ENCODE results near the gene EFNB1. TPM values are rescaled to one million over a fixed set of nuclear protein-coding genes. Genes with fewer than 3 reads are reported as not detected.
A peak's percentile ranks its signal among the peaks of the same experiment; 100 is the strongest.

The EFNB1 gene
- polyA plus RNA-seq, 1 donor, result 51.1 TPM

DNA sequence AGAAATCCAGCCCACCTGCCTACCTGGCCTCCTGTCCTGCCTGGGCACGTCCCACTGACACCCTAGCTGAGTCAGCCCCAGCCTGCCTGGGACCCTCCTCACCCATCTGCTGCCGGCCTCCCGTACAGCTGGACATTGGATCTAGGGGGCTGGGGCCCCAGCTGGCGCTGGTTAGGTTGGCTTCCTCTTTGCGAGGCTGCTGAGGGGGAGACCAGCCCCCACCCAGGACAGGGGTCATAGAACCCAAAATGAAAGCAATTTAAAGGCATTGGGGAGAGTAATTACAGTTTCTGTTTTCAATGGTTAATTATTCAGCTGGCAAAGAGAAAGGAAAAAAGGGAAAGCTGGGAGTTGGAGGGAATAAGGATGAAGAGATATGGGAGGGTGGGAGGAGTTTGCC, 15.8 kb downstream of the EFNB1 start:
- DNase-seq, result no peak

- no peak for DNase-seq
Measured at GRCh38 chrX:68846536-68846935, 17.7 kb downstream of the EFNB1 start.

DNA sequence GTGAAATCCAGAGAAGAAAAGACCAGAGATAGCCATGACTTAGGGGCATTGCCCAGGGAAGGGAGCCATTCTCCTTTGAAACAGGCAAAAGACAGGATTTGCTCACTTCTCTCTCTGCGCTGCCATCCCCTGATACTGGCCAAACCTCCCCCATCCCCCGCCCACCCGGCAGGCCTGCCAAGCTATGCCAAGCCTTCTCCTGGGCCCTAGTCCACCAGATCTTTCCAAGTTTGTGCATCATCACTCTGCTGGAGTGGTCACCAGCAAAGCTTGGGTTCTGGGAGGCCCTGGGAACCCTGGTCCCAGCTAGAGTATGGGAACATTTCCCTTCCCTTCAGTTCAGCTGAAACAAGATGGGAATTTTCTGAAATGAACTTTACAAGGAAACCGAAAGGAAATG, 18.4 kb downstream of the EFNB1 start:
- no peak for DNase-seq

GRCh38 chrX:68848189-68848940, 19.5 kb downstream of the EFNB1 start:
- DNase-seq, result no peak

DNA sequence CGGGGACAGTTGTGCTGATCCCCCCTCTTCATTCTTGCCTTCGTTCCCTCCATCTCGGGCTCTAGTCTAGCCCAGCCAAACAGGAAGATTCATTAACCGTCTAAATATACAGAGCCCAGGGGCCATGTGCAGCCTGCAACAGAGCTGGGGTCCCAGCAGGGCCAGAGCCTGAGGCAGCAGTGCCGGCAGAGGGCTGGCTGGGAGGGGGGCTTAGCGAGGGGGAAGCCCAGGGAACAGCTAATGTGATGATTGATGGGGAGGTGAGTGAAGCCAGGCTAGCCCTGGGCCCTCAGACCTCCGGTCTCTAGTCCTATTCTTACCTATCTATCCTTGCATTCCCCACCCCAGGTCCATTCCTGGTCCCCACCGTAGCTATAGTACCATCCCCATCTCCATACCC, 22.3 kb downstream of the EFNB1 start:
- DNase-seq, result no peak

GRCh38 chrX:68852046-68852445, 23.2 kb downstream of the EFNB1 start:
- no peak for DNase-seq

DNA sequence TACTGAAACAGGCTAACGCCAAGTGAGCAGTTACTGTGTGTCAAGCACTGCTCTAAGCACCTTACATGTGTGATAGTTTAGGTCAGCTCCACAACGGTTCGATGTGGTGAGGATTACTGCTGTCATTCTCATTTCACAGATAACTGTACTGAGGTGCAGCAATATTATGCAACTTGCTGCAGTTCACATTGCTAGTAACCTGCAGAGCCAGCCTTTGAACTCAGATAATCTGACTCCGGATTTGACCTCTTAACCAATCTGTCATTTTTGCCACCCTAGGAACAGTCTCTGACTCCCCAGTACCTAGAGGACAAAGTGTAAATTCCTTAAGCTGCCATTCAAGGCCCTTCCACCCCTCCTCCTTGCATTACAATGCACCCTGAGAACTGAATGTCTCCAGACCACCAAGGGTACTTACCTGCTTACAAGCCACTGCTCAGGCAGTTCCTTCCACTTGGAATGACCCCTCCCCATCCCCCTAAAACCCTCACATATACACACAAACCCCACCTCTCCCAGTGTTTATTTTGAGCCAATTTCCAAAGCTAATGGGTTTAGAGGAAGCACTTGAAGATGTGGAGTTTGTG, 24.9 kb downstream of the EFNB1 start:
- DNase-seq, result no peak

DNA sequence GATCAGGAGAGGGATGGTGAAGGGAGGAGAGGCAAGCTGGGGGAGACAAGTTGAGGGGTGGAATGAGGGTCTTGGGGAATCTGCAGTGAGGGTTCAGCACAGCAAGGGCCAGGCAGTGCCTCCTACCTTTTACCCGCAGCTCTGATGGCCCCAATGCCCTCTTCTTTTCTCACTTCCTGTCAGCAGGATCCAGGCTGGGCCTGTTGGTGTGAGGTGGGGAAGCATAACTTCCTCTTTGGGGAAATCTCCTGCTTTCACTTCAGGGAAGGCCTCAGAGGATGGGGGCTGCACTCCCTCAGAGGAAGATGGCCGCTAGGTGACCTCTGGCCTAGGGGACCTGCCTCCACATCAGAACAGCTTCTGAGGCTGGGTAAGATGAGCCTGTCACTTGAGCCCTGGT, 36.5 kb downstream of the EFNB1 start:
- DNase-seq, result no peak

DNA sequence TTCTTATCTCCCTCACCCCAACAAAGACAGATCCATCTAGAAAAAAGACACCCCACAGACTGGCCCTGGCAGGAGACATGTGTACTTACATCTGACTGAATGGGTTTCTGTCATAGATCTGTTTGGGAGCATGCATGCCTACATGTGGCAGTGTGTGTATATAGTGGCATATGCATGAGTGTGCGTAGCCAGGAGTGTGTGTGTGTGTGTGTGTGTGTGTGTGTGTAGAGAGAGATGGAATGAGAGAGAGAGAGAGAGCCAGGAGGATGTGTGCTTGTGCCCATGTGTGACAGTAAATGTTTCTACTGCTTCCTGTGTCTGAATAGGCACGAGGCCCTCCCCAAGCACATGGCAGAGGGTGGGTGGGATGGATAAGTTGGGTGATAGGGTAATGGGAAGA, 37.1 kb downstream of the EFNB1 start:
- no peak for DNase-seq

DNA sequence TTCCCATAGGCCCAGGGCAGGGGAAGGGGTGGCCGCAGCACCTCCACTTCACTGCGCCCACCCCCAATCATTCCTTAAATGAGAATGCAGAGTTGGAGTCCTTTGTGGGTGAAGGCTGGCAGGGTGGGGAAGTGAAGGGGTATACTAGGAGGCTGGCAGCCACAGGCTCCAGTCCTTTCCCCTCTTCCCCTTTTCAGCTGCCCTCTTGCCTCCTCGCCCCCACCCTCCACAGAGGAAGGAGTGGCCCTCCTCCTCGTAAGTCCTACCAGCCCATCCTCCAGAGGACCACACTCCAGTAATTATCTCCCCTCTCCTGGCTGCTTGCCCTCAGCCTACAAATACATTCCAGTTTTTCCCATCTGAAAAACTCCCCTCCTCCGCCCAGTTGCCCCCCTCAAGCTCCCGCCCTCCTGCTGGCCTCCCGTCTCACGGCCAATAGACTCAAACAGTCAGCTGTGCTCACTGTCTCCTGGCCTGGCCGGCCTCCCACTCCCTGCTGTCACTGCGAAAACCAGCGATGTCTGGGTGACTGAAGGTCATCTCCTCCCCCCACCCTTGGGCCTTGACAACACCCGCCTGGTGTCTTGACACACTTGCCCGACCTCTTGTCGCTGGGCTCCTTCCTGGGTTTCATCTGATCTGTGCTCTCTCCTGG, 38.8 kb downstream of the EFNB1 start:
- DNase-seq, result peak; percentile 29

GRCh38 chrX:68868316-68868715, 39.5 kb downstream of the EFNB1 start:
- DNase-seq, result no peak

DNA sequence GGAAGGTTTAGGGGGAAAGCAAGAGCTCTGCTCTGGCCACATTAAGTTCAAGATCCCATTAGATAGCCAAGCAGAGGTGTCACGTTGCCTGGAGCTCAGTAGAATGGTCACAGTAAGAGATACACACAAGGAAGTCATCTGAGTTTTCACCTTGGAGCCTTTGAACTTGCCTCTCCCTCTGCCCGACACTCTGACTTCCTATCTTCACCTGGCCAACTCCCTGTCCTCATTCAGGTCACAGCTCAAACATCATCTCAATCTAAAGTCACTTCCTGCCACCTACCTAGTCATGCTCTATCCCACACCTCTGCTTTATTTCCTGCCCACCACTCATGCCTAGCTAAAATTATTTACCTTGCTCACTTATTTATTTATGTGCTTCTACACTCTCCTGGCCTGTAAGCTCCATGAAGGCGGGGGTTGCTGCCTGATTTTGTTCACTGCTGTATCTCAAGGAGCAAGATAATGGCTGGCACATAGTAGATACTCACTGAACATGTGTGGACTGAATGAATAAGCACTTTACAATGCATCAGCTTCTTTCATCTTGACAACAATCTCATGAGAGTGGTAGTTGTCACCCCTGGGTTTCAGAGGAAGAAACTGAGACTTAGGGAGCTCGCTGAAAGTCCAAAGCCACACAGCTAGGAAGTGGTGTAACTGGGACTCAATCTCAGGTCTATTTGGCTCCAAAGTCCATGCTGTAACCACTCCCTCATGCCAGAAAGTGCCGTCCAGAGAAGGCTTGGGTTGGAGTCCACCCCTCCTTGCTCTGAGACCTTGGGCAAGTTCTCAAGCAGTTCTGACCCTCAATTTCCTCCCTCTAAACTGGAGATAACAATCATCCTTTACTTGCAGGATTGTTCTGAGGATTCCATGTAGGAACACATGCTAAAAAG, 40.3 kb downstream of the EFNB1 start:
- DNase-seq, result no peak

DNA sequence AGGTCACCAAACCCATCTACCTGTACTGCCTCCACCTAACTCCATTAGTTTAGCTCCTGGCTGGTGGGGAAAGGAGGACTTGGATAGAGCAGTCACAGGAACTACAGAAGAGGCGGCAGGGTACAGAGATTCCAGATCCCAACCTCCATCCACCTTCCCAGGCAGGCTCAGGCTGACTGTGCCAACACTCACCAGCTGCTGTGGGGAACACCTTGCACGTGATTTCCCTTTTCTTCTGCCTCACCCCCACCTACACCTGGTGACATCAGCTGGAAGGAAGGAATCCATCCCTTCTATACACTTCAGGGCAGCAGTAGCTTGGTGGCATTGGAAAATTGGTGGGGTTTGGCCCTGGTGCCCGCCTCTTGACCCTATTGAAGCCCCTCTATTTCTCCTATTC, 41.5 kb downstream of the EFNB1 start:
- DNase-seq, result no peak

- DNase-seq, result no peak
Measured at GRCh38 chrX:68872171-68872570, 43.4 kb downstream of the EFNB1 start.

DNA sequence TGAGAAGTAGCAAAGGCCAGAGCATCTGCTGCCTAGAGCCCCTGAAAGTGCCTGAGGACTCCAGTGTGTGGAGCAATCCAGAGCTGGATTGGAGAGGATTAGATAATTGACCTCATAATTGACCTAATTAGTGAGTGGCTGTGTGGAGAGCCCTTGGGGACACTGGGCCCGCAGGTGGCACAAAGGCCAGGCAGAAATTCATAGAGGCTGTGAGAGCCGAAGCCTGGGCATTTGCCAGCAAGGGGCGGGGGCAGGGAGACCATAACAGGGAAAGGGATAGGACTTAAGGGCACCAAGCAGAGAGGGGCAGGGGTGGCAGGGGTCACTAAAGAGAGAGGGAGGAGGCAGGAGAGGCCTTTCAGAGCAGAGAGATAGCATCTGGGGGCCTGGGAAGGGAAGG, 45.3 kb downstream of the EFNB1 start:
- no peak for DNase-seq

GRCh38 chrX:68876731-68877130, 47.9 kb downstream of the EFNB1 start:
- no peak for DNase-seq

DNA sequence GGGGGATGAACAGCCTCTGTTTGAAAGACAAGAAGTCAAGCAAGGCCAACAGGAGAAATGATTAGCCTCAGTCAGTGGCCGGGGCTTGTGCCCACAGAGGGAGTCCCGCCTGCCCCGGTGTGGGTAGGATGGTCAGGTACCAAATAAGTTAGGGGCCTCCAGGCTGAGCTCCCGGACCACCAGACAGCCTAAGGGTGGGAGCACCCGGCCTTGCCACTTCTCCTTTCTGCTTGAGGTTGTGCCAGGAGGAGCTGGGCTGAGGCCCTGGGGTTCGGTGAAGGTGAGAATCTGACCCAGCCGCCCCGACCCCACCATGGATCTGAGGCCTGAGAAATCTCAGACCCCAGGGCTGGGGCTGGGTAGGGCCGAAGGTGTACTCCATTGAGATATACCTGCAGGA, 48.8 kb downstream of the EFNB1 start:
- DNase-seq, result no peak

GRCh38 chrX:68878977-68879645, 50.3 kb downstream of the EFNB1 start:
- no peak for DNase-seq

DNA sequence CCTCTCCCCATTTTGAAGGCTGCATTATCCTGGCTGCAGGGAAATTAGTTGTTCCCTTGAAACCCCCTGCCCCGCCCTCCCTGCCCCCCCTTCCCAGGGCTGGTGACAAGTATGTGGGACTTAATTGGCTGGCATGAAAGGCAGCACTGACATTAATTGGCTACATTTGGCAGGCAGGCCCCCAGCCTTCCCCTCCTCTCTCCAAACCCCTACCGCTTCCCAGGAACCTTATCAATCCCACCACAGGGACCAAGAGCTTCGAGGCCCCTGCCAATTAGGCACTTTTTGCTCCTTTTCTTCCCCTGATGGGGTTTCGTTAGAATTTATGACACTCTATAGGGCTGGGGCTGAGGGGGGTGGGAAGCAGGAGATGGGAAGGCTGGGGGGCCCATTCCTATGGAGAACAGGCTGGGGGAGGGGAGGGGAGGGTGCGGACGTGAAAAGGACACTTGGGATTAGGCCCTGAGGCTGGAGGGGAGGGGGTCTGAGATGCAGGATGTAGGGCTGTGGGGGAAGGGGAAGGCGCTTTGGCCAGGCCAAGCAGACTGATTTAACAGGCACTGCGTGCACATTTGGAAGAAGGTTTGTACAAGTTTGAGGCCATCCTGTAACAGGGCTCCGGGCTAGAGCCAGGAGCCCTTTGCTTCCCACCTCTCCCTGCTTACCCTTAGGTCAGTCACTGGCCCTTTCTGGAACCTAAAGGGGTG, 52.2 kb downstream of the EFNB1 start:
- no peak for DNase-seq

DNA sequence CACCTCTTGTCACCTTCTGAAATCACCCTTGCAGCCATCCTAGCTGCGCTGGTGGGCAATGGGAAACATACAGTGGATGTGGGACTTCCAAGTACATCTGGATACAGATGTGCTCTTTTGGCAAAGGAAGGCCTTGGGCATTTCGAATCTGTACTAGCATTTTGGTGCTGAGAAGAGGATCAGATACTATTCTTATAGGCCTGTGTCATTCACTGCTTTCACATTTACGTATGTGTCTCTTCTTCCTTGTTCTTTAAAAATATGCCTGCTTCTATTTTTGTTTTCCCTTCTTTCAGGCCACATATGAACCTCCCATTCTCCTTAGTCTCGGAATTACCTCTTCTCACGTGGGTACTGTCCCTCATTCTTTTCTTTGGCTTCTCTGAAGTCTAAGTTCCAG, 53.1 kb downstream of the EFNB1 start:
- no peak for DNase-seq

DNA sequence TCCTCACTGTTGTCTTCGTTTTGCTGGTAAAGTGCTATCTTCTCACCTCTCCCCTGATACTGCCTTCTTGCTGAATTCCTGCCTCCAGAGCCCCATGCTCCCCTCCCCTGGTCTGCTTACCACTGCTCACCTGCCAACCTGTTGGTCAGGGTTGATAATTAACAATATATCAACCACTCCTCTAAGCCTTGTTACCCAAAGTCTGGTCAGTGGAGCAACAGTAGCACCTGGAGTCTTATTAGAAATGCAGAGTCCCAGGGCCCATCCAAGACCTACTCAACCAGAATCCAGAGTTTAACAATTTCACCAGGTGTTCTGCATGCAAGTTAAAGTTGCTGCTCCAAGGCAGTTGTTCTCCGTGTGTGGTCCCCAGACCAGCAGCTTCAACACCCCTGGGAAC, 55.0 kb downstream of the EFNB1 start:
- no peak for DNase-seq

- DNase-seq, result no peak
Measured at GRCh38 chrX:68889249-68889648, 60.4 kb downstream of the EFNB1 start.

All from hindlimb muscle (tissue), 1 donor.